DOHH2 (cell line): ENCODE results near the gene CCDC106.

ENCODE experiments used
- H3F3A ChIP-seq: fragments of 200-600 bp; sonication (generic), shearing (Covaris generic); 2 replicates; pipeline ENCODE4 v1.6.0; 2016; ENCODE audit warnings: antibody characterized with exemption, mild to moderate bottlenecking; ENCODE audit not compliant: control insufficient read depth, insufficient read depth
- H3K27ac ChIP-seq: fragments of 200-600 bp; sonication (generic); 2 replicates; pipeline ENCODE4 v1.5.1; 2014; ENCODE audit warnings: low read depth, mild to moderate bottlenecking, low read length, moderate library complexity
- H3K27me3 ChIP-seq: fragments of 200-600 bp; sonication (generic); 2 replicates; pipeline ENCODE4 v1.6.1; 2014; ENCODE audit warnings: mild to moderate bottlenecking, low read length, mixed read lengths; ENCODE audit not compliant: control insufficient read depth
- H3K36me3 ChIP-seq: fragments of 200-600 bp; sonication (generic); 2 replicates; pipeline ENCODE4 v1.6.1; 2014; ENCODE audit warnings: mild to moderate bottlenecking, low read length, moderate library complexity, mixed read lengths; ENCODE audit not compliant: control insufficient read depth
- H3K4me1 ChIP-seq: fragments of 200-600 bp; sonication (generic); 2 replicates; pipeline ENCODE4 v1.6.1; 2014; ENCODE audit warnings: mild to moderate bottlenecking, low read length, mixed read lengths; ENCODE audit not compliant: control insufficient read depth
- H3K4me2 ChIP-seq: fragments of 200-600 bp; sonication (generic); 2 replicates; pipeline ENCODE4 v1.6.0; 2014; ENCODE audit warnings: mild to moderate bottlenecking, low read length, moderate library complexity
- H3K4me3 ChIP-seq: fragments of 200-600 bp; sonication (generic); 2 replicates; pipeline ENCODE4 v1.5.1; 2014; ENCODE audit warnings: mild to moderate bottlenecking, low read length, mixed read lengths
- H3K79me2 ChIP-seq: fragments of 200-600 bp; sonication (generic); 2 replicates; pipeline ENCODE4 v1.6.1; 2014; ENCODE audit warnings: mild to moderate bottlenecking, low read length, mixed read lengths; ENCODE audit not compliant: control insufficient read depth
- H3K9me2 ChIP-seq: fragments of 200-600 bp; sonication (generic); replicated peaks from 2 replicates; pipeline ENCODE4 v1.6.1; 2014; ENCODE audit warnings: mild to moderate bottlenecking, low read length, mixed read lengths; ENCODE audit not compliant: control insufficient read depth
- H3K9me3 ChIP-seq: fragments of 200-600 bp; sonication (generic); 2 replicates; pipeline ENCODE4 v1.6.1; 2014; ENCODE audit warnings: antibody characterized with exemption, low read length, mixed read lengths; ENCODE audit not compliant: control insufficient read depth, insufficient read depth
- H4K20me1 ChIP-seq: fragments of 200-600 bp; sonication (generic); 2 replicates; pipeline ENCODE4 v1.6.0; 2014; ENCODE audit warnings: low read depth, mild to moderate bottlenecking, antibody characterized with exemption, low read length, moderate library complexity; ENCODE audit not compliant: control insufficient read depth, insufficient read depth
- EZH2phosphoT487 ChIP-seq: fragments of 200-600 bp; sonication (generic); IDR thresholded peaks from 2 replicates; pipeline ENCODE4 v1.6.1; 2017; ENCODE audit warnings: borderline replicate concordance, mild to moderate bottlenecking, antibody characterized with exemption, low read length, moderate library complexity, mixed read lengths
- TF ChIP-seq, protein P1 (sequence below): fragments of 200-600 bp; sonication (generic); IDR thresholded peaks from one replicate; pipeline ENCODE4 v1.5.1; 2014; ENCODE audit warnings: antibody characterized with exemption, mild to moderate bottlenecking, low read depth, low read length; ENCODE audit not compliant: poor library complexity, severe bottlenecking

CCDC106 gene

DNA sequence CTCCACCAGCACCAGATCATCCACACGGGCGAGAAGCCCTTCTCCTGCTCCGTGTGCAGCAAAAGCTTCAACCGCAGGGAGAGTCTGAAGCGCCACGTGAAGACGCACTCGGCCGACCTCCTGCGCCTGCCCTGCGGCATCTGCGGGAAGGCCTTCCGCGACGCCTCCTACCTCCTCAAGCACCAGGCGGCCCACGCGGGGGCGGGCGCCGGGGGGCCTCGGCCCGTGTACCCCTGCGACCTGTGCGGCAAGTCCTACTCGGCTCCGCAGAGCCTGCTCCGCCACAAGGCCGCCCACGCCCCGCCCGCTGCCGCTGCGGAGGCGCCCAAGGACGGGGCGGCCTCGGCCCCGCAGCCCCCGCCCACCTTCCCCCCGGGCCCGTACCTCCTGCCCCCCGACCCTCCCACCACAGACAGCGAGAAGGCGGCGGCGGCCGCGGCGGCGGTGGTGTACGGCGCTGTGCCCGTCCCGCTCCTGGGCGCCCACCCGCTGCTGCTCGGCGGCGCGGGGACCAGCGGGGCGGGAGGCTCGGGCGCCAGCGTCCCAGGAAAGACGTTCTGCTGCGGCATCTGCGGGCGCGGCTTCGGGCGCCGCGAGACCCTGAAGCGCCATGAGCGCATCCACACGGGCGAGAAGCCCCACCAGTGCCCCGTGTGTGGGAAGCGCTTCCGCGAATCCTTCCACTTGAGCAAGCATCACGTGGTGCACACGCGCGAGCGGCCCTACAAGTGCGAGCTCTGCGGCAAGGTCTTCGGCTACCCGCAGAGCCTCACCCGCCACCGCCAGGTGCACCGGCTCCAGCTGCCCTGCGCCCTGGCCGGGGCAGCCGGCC lies 33.1 kb upstream of the CCDC106 start:
- no peak for TF ChIP-seq EZH2phosphoT487
- TF ChIP-seq, protein P1, sequence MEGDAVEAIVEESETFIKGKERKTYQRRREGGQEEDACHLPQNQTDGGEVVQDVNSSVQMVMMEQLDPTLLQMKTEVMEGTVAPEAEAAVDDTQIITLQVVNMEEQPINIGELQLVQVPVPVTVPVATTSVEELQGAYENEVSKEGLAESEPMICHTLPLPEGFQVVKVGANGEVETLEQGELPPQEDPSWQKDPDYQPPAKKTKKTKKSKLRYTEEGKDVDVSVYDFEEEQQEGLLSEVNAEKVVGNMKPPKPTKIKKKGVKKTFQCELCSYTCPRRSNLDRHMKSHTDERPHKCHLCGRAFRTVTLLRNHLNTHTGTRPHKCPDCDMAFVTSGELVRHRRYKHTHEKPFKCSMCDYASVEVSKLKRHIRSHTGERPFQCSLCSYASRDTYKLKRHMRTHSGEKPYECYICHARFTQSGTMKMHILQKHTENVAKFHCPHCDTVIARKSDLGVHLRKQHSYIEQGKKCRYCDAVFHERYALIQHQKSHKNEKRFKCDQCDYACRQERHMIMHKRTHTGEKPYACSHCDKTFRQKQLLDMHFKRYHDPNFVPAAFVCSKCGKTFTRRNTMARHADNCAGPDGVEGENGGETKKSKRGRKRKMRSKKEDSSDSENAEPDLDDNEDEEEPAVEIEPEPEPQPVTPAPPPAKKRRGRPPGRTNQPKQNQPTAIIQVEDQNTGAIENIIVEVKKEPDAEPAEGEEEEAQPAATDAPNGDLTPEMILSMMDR = no peak
- no peaks in the 10 kb centered on the region for H3K9me3 ChIP-seq
- H3F3A ChIP-seq = 0 out of 2 replicates have a peak, but pooled peaks cover 2% of the 10 kb centered on the region
- no peak overlapping the region for H3K4me3 ChIP-seq
- no peaks in the 10 kb centered on the region for H3K9me2 ChIP-seq
- H3K27ac ChIP-seq = no peak overlapping the region
- no peaks in the 10 kb centered on the region for H3K27me3 ChIP-seq
- peaks cover 32% of the 10 kb centered on the region for H3K79me2 ChIP-seq
- no peak overlapping the region for H3K4me2 ChIP-seq
- peaks cover 7% of the 10 kb centered on the region for H3K4me1 ChIP-seq
- H3K36me3 ChIP-seq = peaks cover 29% of the 10 kb centered on the region
- H4K20me1 ChIP-seq = no peaks in the 10 kb centered on the region

DNA sequence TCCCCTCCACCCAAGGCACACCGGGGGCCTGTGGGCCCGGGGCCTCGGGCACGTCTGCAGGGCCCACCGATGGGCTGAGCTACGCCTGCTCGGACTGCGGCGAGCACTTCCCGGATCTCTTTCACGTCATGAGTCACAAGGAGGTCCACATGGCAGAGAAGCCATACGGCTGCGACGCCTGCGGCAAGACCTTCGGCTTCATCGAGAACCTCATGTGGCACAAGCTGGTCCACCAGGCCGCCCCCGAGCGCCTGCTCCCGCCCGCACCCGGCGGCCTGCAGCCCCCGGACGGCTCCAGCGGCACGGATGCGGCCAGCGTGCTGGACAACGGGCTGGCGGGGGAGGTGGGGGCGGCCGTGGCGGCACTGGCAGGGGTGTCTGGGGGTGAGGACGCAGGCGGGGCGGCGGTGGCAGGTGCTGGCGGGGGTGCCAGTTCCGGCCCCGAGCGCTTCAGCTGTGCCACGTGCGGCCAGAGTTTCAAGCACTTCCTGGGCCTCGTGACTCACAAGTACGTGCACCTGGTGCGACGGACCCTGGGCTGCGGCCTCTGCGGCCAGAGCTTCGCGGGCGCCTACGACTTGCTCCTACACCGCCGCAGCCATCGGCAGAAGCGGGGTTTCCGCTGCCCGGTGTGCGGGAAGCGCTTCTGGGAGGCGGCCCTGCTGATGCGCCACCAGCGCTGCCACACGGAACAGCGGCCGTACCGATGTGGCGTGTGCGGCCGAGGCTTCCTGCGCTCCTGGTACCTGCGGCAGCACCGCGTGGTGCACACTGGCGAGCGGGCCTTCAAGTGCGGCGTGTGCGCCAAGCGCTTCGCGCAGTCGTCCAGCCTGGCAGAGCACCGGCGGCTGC lies 32.2 kb upstream of the CCDC106 start:
- Histone ChIP-seq H3K27me3 (no peaks in the 10 kb centered on the region), H3K27ac (no peak overlapping the region), H3K9me3 (no peaks in the 10 kb centered on the region), H4K20me1 (no peaks in the 10 kb centered on the region), H3K4me2 (no peak overlapping the region), H3K4me3 (no peak overlapping the region), H3K4me1 (peaks cover 7% of the 10 kb centered on the region), H3F3A (0 out of 2 replicates have a peak, but pooled peaks cover 2% of the 10 kb centered on the region), H3K36me3 (peaks cover 23% of the 10 kb centered on the region), H3K79me2 (peaks cover 25% of the 10 kb centered on the region), H3K9me2 (no peaks in the 10 kb centered on the region)
- TF ChIP-seq, protein P1 = no peak
- TF ChIP-seq EZH2phosphoT487 = no peak

DNA sequence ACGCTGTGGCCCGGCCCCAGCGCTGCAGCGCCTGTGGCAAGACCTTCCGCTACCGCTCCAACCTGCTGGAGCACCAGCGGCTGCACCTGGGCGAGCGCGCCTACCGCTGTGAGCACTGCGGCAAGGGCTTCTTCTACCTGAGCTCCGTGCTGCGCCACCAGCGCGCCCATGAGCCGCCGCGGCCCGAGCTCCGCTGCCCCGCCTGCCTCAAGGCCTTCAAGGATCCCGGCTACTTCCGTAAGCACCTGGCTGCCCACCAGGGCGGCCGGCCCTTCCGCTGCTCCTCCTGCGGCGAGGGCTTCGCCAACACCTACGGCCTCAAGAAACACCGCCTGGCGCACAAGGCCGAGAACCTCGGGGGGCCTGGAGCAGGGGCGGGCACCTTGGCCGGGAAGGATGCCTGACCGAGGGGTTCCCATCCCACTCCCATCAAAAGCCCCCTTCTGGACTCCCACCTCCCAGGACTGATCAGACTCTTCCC lies 31.6 kb upstream of the CCDC106 start:
- no peaks in the 10 kb centered on the region for H3K9me3 ChIP-seq
- H3K36me3 ChIP-seq = peaks cover 21% of the 10 kb centered on the region
- peaks cover 7% of the 10 kb centered on the region for H3K4me1 ChIP-seq
- no peaks in the 10 kb centered on the region for H3K27me3 ChIP-seq
- peaks cover 18% of the 10 kb centered on the region for H3K79me2 ChIP-seq
- H3K4me3 ChIP-seq = no peak overlapping the region
- no peak for TF ChIP-seq EZH2phosphoT487
- TF ChIP-seq, protein P1 = no peak
- H3F3A ChIP-seq = 0 out of 2 replicates have a peak, but pooled peaks cover 2% of the 10 kb centered on the region
- no peaks in the 10 kb centered on the region for H3K9me2 ChIP-seq
- H3K4me2 ChIP-seq = no peak overlapping the region
- no peak overlapping the region for H3K27ac ChIP-seq
- H4K20me1 ChIP-seq = no peaks in the 10 kb centered on the region
